Endothelial cell of umbilical vein (primary cell): ENCODE data around the gene CHRNA5. TPM values are rescaled to one million over a fixed set of nuclear protein-coding genes. Genes with fewer than 3 reads are reported as not detected.

ENCODE experiments used
- BruUV-seq: library from RNA; stranded (reverse); fragments of 400-500 nt; replicated peaks from 2 replicates; lab custom pipeline; 2021; lab: Mats Ljungman, UMichigan
- CTCF ChIA-PET: fragments of 300-600, 350-600 bp; sonication (Branson Sonifier 250); formaldehyde crosslinking; loops from one replicate; lab custom pipeline; 2021; ENCODE audit warnings: antibody characterized with exemption, inconsistent platforms; lab: Charles Lee
- POLR2A ChIA-PET: fragments of 300-600, 350-600 bp; sonication (Branson Sonifier 250); formaldehyde crosslinking; loops from one replicate; lab custom pipeline; 2021; ENCODE audit warnings: antibody characterized with exemption, inconsistent platforms; lab: Charles Lee
- DNase-seq: peaks from one replicate; pipeline ENCODE4 v3.0.0-alpha.2; 2011; ENCODE audit warnings: low read depth, low spot score
- FAIRE-seq: peaks from 2 replicates; lab custom pipeline; 2011; peaks lifted over from hg19 to GRCh38; lab: Jason Lieb, UNC
- H2AFZ ChIP-seq: 2 replicates; pipeline ENCODE4 v1.6.0; 2012; ENCODE audit warnings: low read depth, low read length, control low read depth, inconsistent platforms
- H3K27ac ChIP-seq: 2 replicates; pipeline ENCODE4 v1.5.1; 2011; ENCODE audit warnings: low read depth, mild to moderate bottlenecking, control low read depth, low read length, moderate library complexity; ENCODE audit not compliant: insufficient read depth
- H3K27me3 ChIP-seq, 2 experiments: 2 replicates each; pipeline versions ENCODE4 v1.6.0 to v1.6.1; 2011; ENCODE audit warnings: low read length in 2 of 2, mixed read lengths in 1 of 2; ENCODE audit not compliant: control insufficient read depth in 2 of 2, insufficient read depth in 2 of 2
- H3K36me3 ChIP-seq, 2 experiments: 2 replicates in 1 of 2; 3 replicates in 1 of 2; pipeline ENCODE4 v1.5.1; 2011; ENCODE audit warnings: low read length in 2 of 2, mild to moderate bottlenecking in 1 of 2, moderate library complexity in 1 of 2; ENCODE audit not compliant: control insufficient read depth in 2 of 2, insufficient read depth in 2 of 2; ENCODE audit errors: extremely low read depth in 1 of 2
- H3K4me1 ChIP-seq: 3 replicates; pipeline ENCODE4 v1.5.1; 2011; ENCODE audit warnings: mild to moderate bottlenecking, low read length; ENCODE audit not compliant: control insufficient read depth, insufficient read depth; ENCODE audit errors: extremely low read depth
- H3K4me2 ChIP-seq: 2 replicates; pipeline ENCODE4 v1.6.1; 2011; ENCODE audit warnings: low read length, control low read depth, mixed read lengths; ENCODE audit not compliant: insufficient read depth
- H3K4me3 ChIP-seq, 3 experiments: fragments of 200-600 bp in 1 of 3; sonication (generic), shearing (Covaris generic) in 1 of 3; replicated peaks in 1 of 3; 2 replicates each; pipeline ENCODE4 v1.5.1; 2011 to 2016; ENCODE audit warnings: control low read depth in 3 of 3, low read length in 3 of 3, mild to moderate bottlenecking in 2 of 3, inconsistent platforms in 1 of 3, low read depth in 1 of 3, moderate library complexity in 1 of 3; ENCODE audit not compliant: insufficient read depth in 1 of 3
- H3K79me2 ChIP-seq: 2 replicates; pipeline ENCODE4 v1.6.0; 2012; ENCODE audit warnings: low read length, inconsistent platforms; ENCODE audit not compliant: control insufficient read depth, insufficient read depth
- H3K9ac ChIP-seq: replicated peaks from 2 replicates; pipeline ENCODE3; 2011; ENCODE audit warnings: low read length, control low read depth; ENCODE audit not compliant: insufficient read depth; ENCODE audit errors: extremely low read depth
- H3K9me1 ChIP-seq: replicated peaks from 3 replicates; pipeline ENCODE4 v1.6.0; 2011; ENCODE audit warnings: mild to moderate bottlenecking, low read length; ENCODE audit not compliant: control insufficient read depth, insufficient read depth; ENCODE audit errors: extremely low read depth
- H3K9me3 ChIP-seq: replicated peaks from 2 replicates; pipeline ENCODE4 v1.5.1; 2012; ENCODE audit warnings: low read length, inconsistent platforms; ENCODE audit not compliant: control insufficient read depth, insufficient read depth
- H4K20me1 ChIP-seq: replicated peaks from 2 replicates; pipeline ENCODE3; 2011; ENCODE audit warnings: mild to moderate bottlenecking, low read length; ENCODE audit not compliant: control insufficient read depth, insufficient read depth; ENCODE audit errors: extremely low read depth
- CTCF ChIP-seq, 2 donors: IDR thresholded peaks; 1 replicate in 1 of 2; 2 replicates in 1 of 2; pipeline ENCODE4 v1.5.1; 2011; ENCODE audit warnings: low read length in 2 of 2, mild to moderate bottlenecking in 2 of 2, moderate library complexity in 2 of 2, control low read depth in 1 of 2, inconsistent platforms in 1 of 2, low read depth in 1 of 2; ENCODE audit not compliant: insufficient read depth in 1 of 2; ENCODE audit errors: extremely low read depth in 1 of 2
- EZH2 ChIP-seq: IDR thresholded peaks from 2 replicates; pipeline ENCODE4 v1.6.1; 2012; ENCODE audit warnings: borderline replicate concordance, low read depth, mild to moderate bottlenecking, moderate library complexity, low read length, inconsistent platforms; ENCODE audit not compliant: severe bottlenecking
- FOS ChIP-seq: IDR thresholded peaks from 2 replicates; pipeline ENCODE4 v1.6.1; 2011; ENCODE audit warnings: mild to moderate bottlenecking, low read length, moderate library complexity, borderline replicate concordance; ENCODE audit not compliant: insufficient read depth
- GATA2 ChIP-seq: IDR thresholded peaks from 2 replicates; pipeline ENCODE4 v1.7.0; 2011; ENCODE audit warnings: low read depth, mild to moderate bottlenecking, moderate library complexity, mixed read lengths, low read length; ENCODE audit not compliant: insufficient read length, insufficient read depth
- JUN ChIP-seq: IDR thresholded peaks from 2 replicates; pipeline ENCODE4 v1.6.1; 2011; ENCODE audit warnings: borderline replicate concordance, low read depth; ENCODE audit not compliant: insufficient read length, insufficient read depth
- MYC ChIP-seq: IDR thresholded peaks from one replicate; pipeline ENCODE4 v1.6.1; 2011; ENCODE audit warnings: mild to moderate bottlenecking, low read depth, low read length
- POLR2A ChIP-seq: IDR thresholded peaks from 2 replicates; pipeline ENCODE4 v1.6.1; 2012; ENCODE audit warnings: low read depth, mild to moderate bottlenecking, control low read depth, low read length
- POLR2AphosphoS5 ChIP-seq: IDR thresholded peaks from 2 replicates; pipeline ENCODE4 v1.6.1; 2012; ENCODE audit warnings: low read depth, mild to moderate bottlenecking, control low read depth, low read length, moderate library complexity; ENCODE audit not compliant: insufficient read depth
- dilution Hi-C: fragments of 300-500 bp; cut with MboI; formaldehyde crosslinking; loops from one replicate; pipeline ENCODE4 v1.15.0; 2019; ENCODE audit warnings: low sequenced_read_pairs; ENCODE audit not compliant: extremely low pct_ligation_motif_present
- intact Hi-C: fragments of 100-400 bp; cut with micrococcal nuclease; formaldehyde crosslinking; loops from one replicate; pipeline ENCODE4 v1.10.0; 2022
- polyA plus RNA-seq, 4 experiments: library from polyadenylated mRNA; depleted of rRNA in 3 of 4; stranded (reverse) in 3 of 4; unstranded in 1 of 4; fragments of >200 nt; gene quantifications; 2 replicates each; pipeline versions ENCODE4 v1.2.1 to v1.2.3, GENCODE V29; 2011 to 2012; ENCODE audit warnings: missing spikeins in 1 of 4
- total RNA-seq: library from RNA; stranded (reverse); gene quantifications from 2 replicates; pipeline ENCODE4 v1.2.3, GENCODE V29; 2021
- TF ChIP-seq, protein P1 (sequence below): IDR thresholded peaks from 2 replicates; pipeline ENCODE4 v1.6.1; 2011; ENCODE audit not compliant: insufficient read depth, insufficient read length

Gene CHRNA5
- total and polyA plus RNA-seq, 2 donors (not counting 3 experiments of a cell fraction or from before 2014, with no cell fraction given): 6.4 to 12.7 TPM

- H3K79me2 ChIP-seq: peaks cover 25% of the 10 kb centered on the region
- FAIRE-seq (no peak), DNase-seq (no peak)
- no peaks in the 10 kb centered on the region for H3K27me3 ChIP-seq
- H3K36me3 ChIP-seq: peaks cover 2 to 3% of the 10 kb centered on the region in 2 experiments
- dilution Hi-C loops: no loop called here
- no peak overlapping the region for H3K4me3 ChIP-seq
- H3K9me3 ChIP-seq: no peaks in the 10 kb centered on the region
- H3K4me1 ChIP-seq: peaks cover 13% of the 10 kb centered on the region
- H3K4me2 ChIP-seq: no peak overlapping the region
- no TSS peak for BruUV-seq
- no peak overlapping the region for H2AFZ ChIP-seq
- no peak overlapping the region for H3K9ac ChIP-seq
- ChIA-PET POLR2A (no interaction called here), CTCF (no interaction called here)
- intact Hi-C loops: no loop called here
- no peak overlapping the region for H3K27ac ChIP-seq
- no peaks in the 10 kb centered on the region for H3K9me1 ChIP-seq
- no peaks in the 10 kb centered on the region for H4K20me1 ChIP-seq
- TF ChIP-seq POLR2AphosphoS5: no peak
- no peak for TF ChIP-seq GATA2
- no peak for TF ChIP-seq FOS
- no peak for TF ChIP-seq EZH2
- no peak for TF ChIP-seq MYC
- no peak for TF ChIP-seq POLR2A
- TF ChIP-seq, protein P1, sequence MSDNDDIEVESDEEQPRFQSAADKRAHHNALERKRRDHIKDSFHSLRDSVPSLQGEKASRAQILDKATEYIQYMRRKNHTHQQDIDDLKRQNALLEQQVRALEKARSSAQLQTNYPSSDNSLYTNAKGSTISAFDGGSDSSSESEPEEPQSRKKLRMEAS: no peak
- no peak for TF ChIP-seq JUN
- no peak for TF ChIP-seq CTCF (IDR thresholded peaks at IDR 0.05; ENCODE audit: extremely low read depth in 1 of 2, insufficient read depth in 1 of 2, low read depth in 1 of 2, low read length in 2 of 2)
These were observed 27.0 kb upstream of the CHRNA5 start for GRCh38 chr15:78538358-78538757.
